A673 (cell line): ENCODE results near the gene POLR1D. TPM values are rescaled to one million over a fixed set of nuclear protein-coding genes. Genes with fewer than 3 reads are reported as not detected.

Source experiments
- BruUV-seq: library from RNA; stranded (reverse); fragments of 400-500 nt; replicated peaks from 2 replicates; lab custom pipeline; 2021; lab: Mats Ljungman, UMichigan
- CTCF ChIA-PET: fragments of 300-600 bp; sonication (Branson Sonifier 250); formaldehyde crosslinking; loops from one replicate; lab custom pipeline; 2022; ENCODE audit warnings: antibody characterized with exemption; lab: Charles Lee
- POLR2A ChIA-PET: fragments of 300-600 bp; sonication (Branson Sonifier 250); formaldehyde crosslinking; loops from one replicate; lab custom pipeline; 2022; ENCODE audit warnings: antibody characterized with exemption; ENCODE audit not compliant: low non-redundant PET; lab: Charles Lee
- DNase-seq: peaks from one replicate; pipeline ENCODE4 v3.0.0-alpha.2; 2015; ENCODE audit warnings: low spot score
- H3K27ac ChIP-seq: fragments of 200-600 bp; sonication (generic); 2 replicates; pipeline ENCODE4 v1.5.1; 2016; ENCODE audit warnings: mixed run types, low read depth, mild to moderate bottlenecking, mixed read lengths, antibody characterized with exemption, low read length; ENCODE audit not compliant: poor library complexity, severe bottlenecking
- H3K27me3 ChIP-seq: fragments of 200-600 bp; sonication (generic); replicated peaks from 2 replicates; pipeline ENCODE4 v1.6.1; 2017; ENCODE audit warnings: mixed run types, low read depth, mild to moderate bottlenecking, mixed read lengths, antibody characterized with exemption, low read length; ENCODE audit not compliant: insufficient read depth, poor library complexity
- H3K36me3 ChIP-seq: fragments of 200-600 bp; sonication (generic); 2 replicates; pipeline ENCODE4 v1.6.1; 2016; ENCODE audit warnings: mixed run types, mild to moderate bottlenecking, mixed read lengths, antibody characterized with exemption, low read length; ENCODE audit not compliant: insufficient read depth, poor library complexity, severe bottlenecking
- H3K4me1 ChIP-seq: fragments of 200-600 bp; sonication (generic); 2 replicates; pipeline ENCODE4 v1.6.1; 2017; ENCODE audit warnings: mixed run types, mild to moderate bottlenecking, mixed read lengths, antibody characterized with exemption, low read length; ENCODE audit not compliant: insufficient read depth, poor library complexity, severe bottlenecking
- H3K4me3 ChIP-seq: fragments of 200-600 bp; sonication (generic); 2 replicates; pipeline ENCODE4 v1.5.1; 2016; ENCODE audit warnings: low read depth, mixed run types, mild to moderate bottlenecking, mixed read lengths, low read length; ENCODE audit not compliant: poor library complexity, severe bottlenecking
- H3K9me3 ChIP-seq: fragments of 200-600 bp; sonication (generic); 2 replicates; pipeline ENCODE4 v1.6.1; 2016; ENCODE audit warnings: mixed run types, low read depth, mild to moderate bottlenecking, mixed read lengths, antibody characterized with exemption, low read length; ENCODE audit not compliant: poor library complexity, severe bottlenecking
- EZH2 ChIP-seq: fragments of 200-600 bp; sonication (generic); IDR thresholded peaks from 2 replicates; pipeline ENCODE4 v1.6.1; 2017; ENCODE audit warnings: borderline replicate concordance, low read depth, mild to moderate bottlenecking, mixed read lengths, antibody characterized with exemption, low read length; ENCODE audit not compliant: poor library complexity, severe bottlenecking
- intact Hi-C: fragments of 100-400 bp; cut with micrococcal nuclease; formaldehyde crosslinking; loops from one replicate; pipeline ENCODE4 v1.10.0; 2022; ENCODE audit not compliant: unreplicated experiment
- total RNA-seq: library from RNA; stranded (reverse); gene quantifications from 2 replicates; pipeline ENCODE4 v1.2.3, GENCODE V29; 2021
- TF ChIP-seq, protein P1 (sequence below): fragments of 300-800, 200-600 bp; sonication (generic); conservative IDR thresholded peaks from 2 replicates; pipeline ENCODE4 v1.5.1; 2017; ENCODE audit warnings: low read depth, mild to moderate bottlenecking, antibody characterized with exemption, low read length, moderate library complexity, mixed read lengths

Gene POLR1D
- total RNA-seq, 1 experiment from 2014 or later: 116 TPM

- CTCF ChIA-PET: no interaction called here
- intact Hi-C loops: no loop called here
- POLR2A ChIA-PET: no interaction called here
Observed at GRCh38 chr13:27587095-27587746, 34.5 kb upstream of the POLR1D start.

GRCh38 chr13:27588405-27588804 lies 33.3 kb upstream of the POLR1D start:
- no peak overlapping the region for H3K4me3 ChIP-seq
- H3K36me3 ChIP-seq: no peaks in the 10 kb centered on the region
- no peak overlapping the region for H3K27ac ChIP-seq
- TF ChIP-seq EZH2: no peak
- TF ChIP-seq, protein P1, sequence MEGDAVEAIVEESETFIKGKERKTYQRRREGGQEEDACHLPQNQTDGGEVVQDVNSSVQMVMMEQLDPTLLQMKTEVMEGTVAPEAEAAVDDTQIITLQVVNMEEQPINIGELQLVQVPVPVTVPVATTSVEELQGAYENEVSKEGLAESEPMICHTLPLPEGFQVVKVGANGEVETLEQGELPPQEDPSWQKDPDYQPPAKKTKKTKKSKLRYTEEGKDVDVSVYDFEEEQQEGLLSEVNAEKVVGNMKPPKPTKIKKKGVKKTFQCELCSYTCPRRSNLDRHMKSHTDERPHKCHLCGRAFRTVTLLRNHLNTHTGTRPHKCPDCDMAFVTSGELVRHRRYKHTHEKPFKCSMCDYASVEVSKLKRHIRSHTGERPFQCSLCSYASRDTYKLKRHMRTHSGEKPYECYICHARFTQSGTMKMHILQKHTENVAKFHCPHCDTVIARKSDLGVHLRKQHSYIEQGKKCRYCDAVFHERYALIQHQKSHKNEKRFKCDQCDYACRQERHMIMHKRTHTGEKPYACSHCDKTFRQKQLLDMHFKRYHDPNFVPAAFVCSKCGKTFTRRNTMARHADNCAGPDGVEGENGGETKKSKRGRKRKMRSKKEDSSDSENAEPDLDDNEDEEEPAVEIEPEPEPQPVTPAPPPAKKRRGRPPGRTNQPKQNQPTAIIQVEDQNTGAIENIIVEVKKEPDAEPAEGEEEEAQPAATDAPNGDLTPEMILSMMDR: no peak
- no peak for DNase-seq
- POLR2A ChIA-PET: no interaction called here
- CTCF ChIA-PET: interaction anchor here (0.7 kb wide), 1 partner anchor 66 kb away, joined by 3 read pairs; no protein-coding TSS in a partner anchor
- H3K9me3 ChIP-seq: no peaks in the 10 kb centered on the region
- H3K4me1 ChIP-seq: peaks cover 16% of the 10 kb centered on the region
- no TSS peak for BruUV-seq
- no peaks in the 10 kb centered on the region for H3K27me3 ChIP-seq
- intact Hi-C loops: no loop called here

More at GRCh38 chr13:27587095-27587746, 34.5 kb upstream of the POLR1D start:
- H3K36me3 ChIP-seq: no peaks in the 10 kb centered on the region
- H3K4me1 ChIP-seq: peaks cover 6% of the 10 kb centered on the region
- TF ChIP-seq EZH2: no peak
- TF ChIP-seq, protein P1: no peak
- H3K9me3 ChIP-seq: no peaks in the 10 kb centered on the region
- no peaks in the 10 kb centered on the region for H3K27me3 ChIP-seq
- DNase-seq: no peak
- no peak overlapping the region for H3K4me3 ChIP-seq
- no TSS peak for BruUV-seq
- no peak overlapping the region for H3K27ac ChIP-seq

- no peak overlapping the region for H3K4me3 ChIP-seq
- DNase-seq: peak; percentile 16
- BruUV-seq: no TSS peak
- peaks cover 10% of the 10 kb centered on the region for H3K4me1 ChIP-seq
- TF ChIP-seq, protein P1: no peak
- TF ChIP-seq EZH2: no peak
- intact Hi-C loops: no loop called here
- CTCF ChIA-PET: no interaction called here
- no peaks in the 10 kb centered on the region for H3K9me3 ChIP-seq
- no peaks in the 10 kb centered on the region for H3K36me3 ChIP-seq
- POLR2A ChIA-PET: no interaction called here
- H3K27me3 ChIP-seq: no peaks in the 10 kb centered on the region
- H3K27ac ChIP-seq: no peak overlapping the region
Observed at GRCh38 chr13:27592865-27593264, 28.8 kb upstream of the POLR1D start.
